Activated T-helper 1 cell treated with anti-CD3 and anti-CD28 coated beads, Interleukin-12 subunit alpha, Interleukin-12 subunit beta, Interleukin-2, Interleukin-4 antibody, amounts not matched to agents 30 ng/mL and 10 ng/mL and 1 ng/mL, durations not matched to agents 14 hours and 24 hours and 36 hours (primary cell): Measurements from ENCODE around the gene VDR. TPM values are rescaled to one million over a fixed set of nuclear protein-coding genes. Genes with fewer than 3 reads are reported as not detected.

Source experiments
- DNase-seq: peaks from one replicate; pipeline ENCODE4 v3.0.0; 2021; ENCODE audit warnings: low spot score
- H3K27ac Mint-ChIP-seq: one replicate; pipeline ENCODE4 v1.8.0; 2021; ENCODE audit warnings: mild to moderate bottlenecking, mixed read lengths
- H3K27me3 Mint-ChIP-seq: one replicate; pipeline ENCODE4 v1.8.0; 2022; ENCODE audit warnings: mild to moderate bottlenecking, moderate library complexity, mixed read lengths; ENCODE audit not compliant: insufficient read depth
- H3K36me3 Mint-ChIP-seq: one replicate; pipeline ENCODE4 v1.8.0; 2021; ENCODE audit warnings: low read depth, mixed read lengths
- H3K4me1 Mint-ChIP-seq: one replicate; pipeline ENCODE4 v1.8.0; 2021; ENCODE audit warnings: low read depth, mixed read lengths
- H3K4me3 Mint-ChIP-seq: one replicate; pipeline ENCODE4 v1.8.0; 2021; ENCODE audit warnings: mild to moderate bottlenecking, moderate library complexity, mixed read lengths
- H3K9me3 Mint-ChIP-seq: one replicate; pipeline ENCODE4 v1.8.0; 2021; ENCODE audit warnings: mixed read lengths
- intact Hi-C: fragments of 100-400 bp; cut with micrococcal nuclease; formaldehyde crosslinking; loops from one replicate; pipeline ENCODE4 v1.15.1; 2024
- total RNA-seq: library from RNA; stranded (reverse); gene quantifications from 2 replicates; pipeline ENCODE4 v1.2.3, GENCODE V29; 2022

The VDR gene
- total RNA-seq, 1 donor from 2014 or later = 318 TPM

- Mint-ChIP-seq H3K4me1 (peaks cover 90% of the 10 kb centered on the region), H3K27me3 (no peaks in the 10 kb centered on the region), H3K27ac (peak overlapping the region; percentile 71), H3K4me3 (no peak overlapping the region), H3K36me3 (no peaks in the 10 kb centered on the region), H3K9me3 (no peaks in the 10 kb centered on the region)
- DNase-seq = no peak
- intact Hi-C loops = loop anchor here (5.0 to 10.0 kb wide), 2 partner anchors 129 to 332 kb away; partner anchors contain the start of gene TMEM106C
Measured at GRCh38 chr12:47835831-47836155, 69.0 kb downstream of the VDR start.

- intact Hi-C loops = loop anchor here (5.0 to 10.0 kb wide), 2 partner anchors 130 to 332 kb away; partner anchors contain the start of gene TMEM106C
- H3K27me3 Mint-ChIP-seq = no peaks in the 10 kb centered on the region
- H3K4me3 Mint-ChIP-seq = no peak overlapping the region
- peak overlapping the region; percentile 98 for H3K27ac Mint-ChIP-seq
- no peaks in the 10 kb centered on the region for H3K9me3 Mint-ChIP-seq
- peaks cover 3% of the 10 kb centered on the region for H3K36me3 Mint-ChIP-seq
- DNase-seq = no peak
- peaks cover 91% of the 10 kb centered on the region for H3K4me1 Mint-ChIP-seq
Measured at GRCh38 chr12:47835006-47835830, 69.6 kb downstream of the VDR start.

DNA sequence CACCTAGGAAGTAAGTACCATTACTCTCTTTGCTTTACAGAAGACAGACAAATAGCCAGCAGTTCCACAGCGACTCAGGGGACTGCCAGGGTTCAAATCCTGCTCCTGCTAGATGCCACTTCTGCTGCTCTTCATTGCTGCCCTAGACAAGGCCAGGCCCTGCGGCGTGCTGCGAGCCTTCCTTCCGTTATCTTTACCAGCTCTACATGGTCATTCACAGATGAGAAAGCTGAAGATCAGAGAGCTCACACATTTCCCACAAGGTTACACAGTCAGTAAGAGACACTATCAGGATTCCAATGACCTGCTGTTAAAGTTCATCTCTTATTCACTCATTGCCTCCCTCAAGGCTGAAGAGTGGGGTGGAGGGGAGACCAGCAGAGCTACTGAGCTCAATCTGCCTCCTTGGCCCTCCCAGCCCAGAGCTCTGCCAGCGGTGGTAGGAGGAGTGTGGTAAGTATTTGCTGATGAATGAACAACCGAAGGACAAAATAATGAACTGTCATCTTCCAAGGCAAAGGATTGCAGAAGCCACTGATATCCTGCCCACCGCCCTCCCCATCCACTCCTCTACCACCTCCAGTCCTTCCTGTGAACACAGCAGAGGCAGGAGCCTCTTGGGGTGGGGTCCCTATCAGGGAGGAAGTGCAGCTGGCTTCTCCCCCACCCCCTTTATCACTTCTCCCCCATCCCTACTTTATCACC, 70.4 kb downstream of the VDR start:
- Mint-ChIP-seq H3K27me3 (no peaks in the 10 kb centered on the region), H3K4me3 (peak overlapping the region; percentile 75), H3K4me1 (peaks cover 97% of the 10 kb centered on the region), H3K36me3 (peaks cover 3% of the 10 kb centered on the region), H3K27ac (peak overlapping the region; percentile 98), H3K9me3 (no peaks in the 10 kb centered on the region)
- intact Hi-C loops = loop anchor here (10.0 kb wide), 1 partner anchor 130 kb away; the partner anchor contains the start of gene TMEM106C
- no peak for DNase-seq

- Mint-ChIP-seq H3K27me3 (no peaks in the 10 kb centered on the region), H3K27ac (peak overlapping the region; percentile 98), H3K4me3 (peak overlapping the region; percentile 75), H3K4me1 (peaks cover 96% of the 10 kb centered on the region), H3K9me3 (no peaks in the 10 kb centered on the region), H3K36me3 (peaks cover 3% of the 10 kb centered on the region)
- no peak for DNase-seq
- intact Hi-C loops = loop anchor here (10.0 kb wide), 1 partner anchor 131 kb away; the partner anchor contains the start of gene TMEM106C
Measured at GRCh38 chr12:47833591-47834012, 71.2 kb downstream of the VDR start.

- H3K4me1 Mint-ChIP-seq = peaks cover 93% of the 10 kb centered on the region
- intact Hi-C loops = loop anchor here (1.0 to 10.0 kb wide), 8 partner anchors 13 to 132 kb away; partner anchors contain the start of genes HDAC7, RPAP3 and TMEM106C
- H3K36me3 Mint-ChIP-seq = peaks cover 3% of the 10 kb centered on the region
- no peak for DNase-seq
- no peaks in the 10 kb centered on the region for H3K27me3 Mint-ChIP-seq
- peak overlapping the region; percentile 75 for H3K4me3 Mint-ChIP-seq
- no peaks in the 10 kb centered on the region for H3K9me3 Mint-ChIP-seq
- H3K27ac Mint-ChIP-seq = peak overlapping the region; percentile 98
Measured at GRCh38 chr12:47832263-47832933, 72.4 kb downstream of the VDR start.

GRCh38 chr12:47829584-47829983, 75.2 kb downstream of the VDR start:
- peaks cover 8% of the 10 kb centered on the region for H3K36me3 Mint-ChIP-seq
- H3K27ac Mint-ChIP-seq = peak overlapping the region; percentile 86
- peak overlapping the region; percentile 71 for H3K4me3 Mint-ChIP-seq
- H3K4me1 Mint-ChIP-seq = peaks cover 92% of the 10 kb centered on the region
- DNase-seq = no peak
- no peaks in the 10 kb centered on the region for H3K9me3 Mint-ChIP-seq
- no peaks in the 10 kb centered on the region for H3K27me3 Mint-ChIP-seq
- intact Hi-C loops = no loop called here

GRCh38 chr12:47828976-47829482, 75.8 kb downstream of the VDR start:
- Mint-ChIP-seq H3K27me3 (no peaks in the 10 kb centered on the region), H3K9me3 (no peaks in the 10 kb centered on the region), H3K4me1 (peaks cover 92% of the 10 kb centered on the region), H3K36me3 (peaks cover 11% of the 10 kb centered on the region), H3K4me3 (peak overlapping the region; percentile 71), H3K27ac (peak overlapping the region; percentile 86)
- DNase-seq = no peak
- intact Hi-C loops = no loop called here

DNA sequence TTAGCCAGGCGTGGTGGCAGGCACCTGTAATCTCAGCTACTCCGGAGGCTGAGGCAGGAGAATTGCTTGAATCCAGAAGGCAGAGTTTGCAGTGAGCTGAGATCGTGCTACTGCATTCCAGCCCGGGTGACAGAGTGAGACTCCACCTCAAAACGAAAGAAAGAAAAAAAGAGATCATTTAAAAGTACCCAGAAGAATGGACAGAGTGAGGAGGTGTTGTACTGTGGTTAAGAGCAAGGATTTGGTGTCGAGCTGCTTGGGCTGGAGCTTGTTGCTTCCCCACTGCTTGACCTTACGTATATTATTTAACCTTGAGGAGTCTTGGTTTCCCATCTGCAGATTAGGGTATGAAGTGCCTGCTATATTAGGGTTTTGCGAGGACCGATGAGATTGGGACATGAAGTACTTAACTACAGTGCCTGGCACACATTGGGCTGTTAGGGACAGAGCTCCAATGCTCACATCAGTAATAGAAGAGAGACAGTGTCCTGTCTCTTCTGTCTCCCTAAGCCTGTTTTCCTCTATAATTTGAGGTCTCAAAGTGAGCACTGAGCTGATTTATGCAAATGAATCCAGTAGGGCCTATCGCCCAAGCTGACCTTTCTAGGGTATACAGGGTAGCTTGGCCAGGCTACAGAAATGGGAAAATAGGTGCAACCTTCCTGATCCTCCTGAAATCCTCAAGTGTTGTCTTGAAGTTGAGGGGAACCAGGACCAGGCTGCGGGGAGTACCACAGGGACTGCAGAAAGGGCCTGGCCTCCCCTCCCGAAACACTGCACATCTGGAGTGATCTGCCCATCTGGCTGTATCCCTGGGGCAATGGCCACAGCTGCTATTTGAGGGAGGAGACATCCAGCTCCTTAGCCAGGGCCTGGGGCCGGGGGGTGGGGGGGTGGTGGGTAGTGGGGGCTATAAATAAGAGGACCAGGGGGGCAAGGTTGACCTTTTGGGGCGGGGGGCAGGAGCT, 76.5 kb downstream of the VDR start:
- Mint-ChIP-seq H3K27me3 (no peaks in the 10 kb centered on the region), H3K36me3 (peaks cover 11% of the 10 kb centered on the region), H3K9me3 (no peaks in the 10 kb centered on the region), H3K27ac (peak overlapping the region; percentile 86), H3K4me1 (peaks cover 92% of the 10 kb centered on the region), H3K4me3 (peak overlapping the region; percentile 71)
- DNase-seq = no peak
- intact Hi-C loops = no loop called here

DNA sequence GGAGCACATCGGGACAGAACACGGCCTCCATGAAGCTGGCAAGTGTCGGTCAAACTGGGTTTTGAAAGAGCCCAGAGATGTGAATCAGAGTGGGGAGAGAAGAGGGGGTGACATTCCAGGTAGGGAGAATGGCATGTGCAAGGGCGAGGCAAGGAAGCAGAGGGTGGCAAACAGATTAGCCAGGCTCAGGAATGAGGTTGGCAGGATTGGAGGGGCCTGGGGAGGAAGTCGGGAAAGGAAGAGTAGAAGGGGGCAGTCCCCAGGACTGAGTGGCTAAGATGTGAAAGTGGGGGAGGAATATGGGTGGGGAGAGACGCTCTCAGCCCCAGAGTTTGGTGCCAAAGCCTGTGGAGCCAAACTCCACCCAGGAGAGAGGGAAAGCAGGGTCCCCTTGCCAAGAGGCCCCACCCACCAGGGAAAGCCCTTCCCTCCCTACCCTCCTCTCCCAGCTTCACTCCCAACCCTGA, 79.6 kb downstream of the VDR start:
- H3K4me3 Mint-ChIP-seq = peak overlapping the region; percentile 46
- no peaks in the 10 kb centered on the region for H3K9me3 Mint-ChIP-seq

GRCh38 chr12:47824635-47825034, 80.2 kb downstream of the VDR start:
- peak overlapping the region; percentile 78 for H3K27ac Mint-ChIP-seq
- no peak for DNase-seq
- H3K36me3 Mint-ChIP-seq = peaks cover 15% of the 10 kb centered on the region
- no peak overlapping the region for H3K4me3 Mint-ChIP-seq
- peaks cover 90% of the 10 kb centered on the region for H3K4me1 Mint-ChIP-seq
- intact Hi-C loops = no loop called here
- no peaks in the 10 kb centered on the region for H3K9me3 Mint-ChIP-seq
- peaks cover 1% of the 10 kb centered on the region for H3K27me3 Mint-ChIP-seq

More for the DNA sequence above, 79.6 kb downstream of the VDR start:
- intact Hi-C loops = no loop called here
- H3K27ac Mint-ChIP-seq = peak overlapping the region; percentile 78
- DNase-seq = no peak
- peaks cover 92% of the 10 kb centered on the region for H3K4me1 Mint-ChIP-seq
- peaks cover 14% of the 10 kb centered on the region for H3K36me3 Mint-ChIP-seq
- peaks cover 1% of the 10 kb centered on the region for H3K27me3 Mint-ChIP-seq

DNA sequence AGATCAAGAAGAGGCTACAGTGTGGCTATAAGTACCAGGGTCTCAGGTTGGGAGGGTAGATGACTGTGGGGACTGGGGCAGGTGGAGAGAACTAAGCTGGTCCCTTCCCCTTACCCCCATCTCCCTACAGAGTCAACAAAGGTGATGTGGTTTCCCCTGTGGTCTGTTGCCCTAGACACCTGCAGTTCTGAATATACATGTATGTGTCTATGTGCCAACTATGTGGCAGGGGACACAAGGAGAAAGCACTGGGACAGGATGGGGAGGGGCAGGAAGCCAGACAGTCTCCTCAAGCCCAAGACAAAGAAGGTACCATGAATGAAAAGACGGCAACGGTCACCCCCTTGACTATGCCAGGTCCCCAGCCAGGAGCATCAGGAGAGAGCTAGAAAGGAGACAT, 80.6 kb downstream of the VDR start:
- intact Hi-C loops = no loop called here
- H3K27me3 Mint-ChIP-seq = peaks cover 1% of the 10 kb centered on the region
- H3K4me3 Mint-ChIP-seq = peak overlapping the region; percentile 5
- H3K36me3 Mint-ChIP-seq = peaks cover 15% of the 10 kb centered on the region
- DNase-seq = no peak
- H3K4me1 Mint-ChIP-seq = peaks cover 86% of the 10 kb centered on the region
- no peaks in the 10 kb centered on the region for H3K9me3 Mint-ChIP-seq
- peak overlapping the region; percentile 78 for H3K27ac Mint-ChIP-seq
